Measurements from ENCODE around the gene DRD2. TPM values are rescaled to one million over a fixed set of nuclear protein-coding genes. Genes with fewer than 3 reads are reported as not detected.
A peak's percentile ranks its signal among the peaks of the same experiment; 100 is the strongest.
"Not testable (repeated sequence)": the region's sequence is repeated elsewhere in the genome, so short reads cannot be mapped to it uniquely, and the experiment has no call there.

The DRD2 gene
- total RNA-seq (1 to 10 TPM in 1 of 7 donors, under 1 TPM in 4, not detected in 2; 0.15 to 1.0 (median 0.38) TPM), polyA plus RNA-seq (under 1 TPM; 0.02 to 0.07 TPM)
- long read RNA-seq, donor 1: 0 reads
- long read RNA-seq, donor 2, partial matches to known transcripts: 0 of 1 reads
- long read RNA-seq, donor 2, other reads (novel, unspliced or antisense): 0 of 1 reads
- long read RNA-seq, donor 3: 0 reads

- intact Hi-C loops (cut with DNase I): no loop called here
- Histone ChIP-seq H3K9me3 (no peaks in the 10 kb centered on the region), H3K27ac (no peak within 1 kb of the TSS), H3K36me3 (no peaks in the 10 kb centered on the region), H3K4me1 (ENCODE audit: insufficient read depth) (no peaks in the 10 kb centered on the region), H3K27me3 (no peaks in the 10 kb centered on the region), H3K4me3 (no peak within 1 kb of the TSS)
- DNase-seq: peak in 2 of 5 donors; percentile 16 to 22
- TF ChIP-seq POLR2A (IDR thresholded peaks at IDR 0.05): no peak
- TF ChIP-seq EP300 (IDR thresholded peaks at IDR 0.05): no peak
- TF ChIP-seq, protein P1, sequence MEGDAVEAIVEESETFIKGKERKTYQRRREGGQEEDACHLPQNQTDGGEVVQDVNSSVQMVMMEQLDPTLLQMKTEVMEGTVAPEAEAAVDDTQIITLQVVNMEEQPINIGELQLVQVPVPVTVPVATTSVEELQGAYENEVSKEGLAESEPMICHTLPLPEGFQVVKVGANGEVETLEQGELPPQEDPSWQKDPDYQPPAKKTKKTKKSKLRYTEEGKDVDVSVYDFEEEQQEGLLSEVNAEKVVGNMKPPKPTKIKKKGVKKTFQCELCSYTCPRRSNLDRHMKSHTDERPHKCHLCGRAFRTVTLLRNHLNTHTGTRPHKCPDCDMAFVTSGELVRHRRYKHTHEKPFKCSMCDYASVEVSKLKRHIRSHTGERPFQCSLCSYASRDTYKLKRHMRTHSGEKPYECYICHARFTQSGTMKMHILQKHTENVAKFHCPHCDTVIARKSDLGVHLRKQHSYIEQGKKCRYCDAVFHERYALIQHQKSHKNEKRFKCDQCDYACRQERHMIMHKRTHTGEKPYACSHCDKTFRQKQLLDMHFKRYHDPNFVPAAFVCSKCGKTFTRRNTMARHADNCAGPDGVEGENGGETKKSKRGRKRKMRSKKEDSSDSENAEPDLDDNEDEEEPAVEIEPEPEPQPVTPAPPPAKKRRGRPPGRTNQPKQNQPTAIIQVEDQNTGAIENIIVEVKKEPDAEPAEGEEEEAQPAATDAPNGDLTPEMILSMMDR (IDR thresholded peaks at IDR 0.05): no peak
- 0 to 1% (median 0%) methylated on average over 16 to 60 of the region's 65 CpGs for WGBS, 3 donors
Measured at GRCh38 chr11:113475160-113475761, at the start of gene DRD2. Gene DRD2 (minus strand): TSS chr11:113475398. CDS start chr11:113424651, 50,747 bp downstream.

GRCh38 chr11:113523906-113524305 is 48.7 kb upstream of the DRD2 start:
- H3K27ac ChIP-seq; H3K9me3 ChIP-seq; intact Hi-C loops (cut with DNase I); H3K4me3 ChIP-seq; H3K4me1 ChIP-seq (ENCODE audit: insufficient read depth); H3K36me3 ChIP-seq; DNase-seq; H3K27me3 ChIP-seq: not testable (repeated sequence)
- WGBS, 3 donors: 95 to 96% (median 96%) methylated on average over 24 of the region's 24 CpGs

- WGBS, 3 donors: 45 to 58% (median 48%) methylated on average over 3 of the region's 3 CpGs
- DNase-seq: no peak
- H3K27me3 ChIP-seq: no peaks in the 10 kb centered on the region
- no peaks in the 10 kb centered on the region for H3K36me3 ChIP-seq
- TF ChIP-seq, protein P1 (IDR thresholded peaks at IDR 0.05): no peak
- no peak for TF ChIP-seq EP300 (IDR thresholded peaks at IDR 0.05)
- TF ChIP-seq POLR2A (IDR thresholded peaks at IDR 0.05): no peak
- intact Hi-C loops (cut with DNase I): no loop called here
- no peak overlapping the region for H3K27ac ChIP-seq
- H3K9me3 ChIP-seq: no peaks in the 10 kb centered on the region
- H3K4me1 ChIP-seq (ENCODE audit: insufficient read depth): no peaks in the 10 kb centered on the region
- no peak overlapping the region for H3K4me3 ChIP-seq
Measured at GRCh38 chr11:113521737-113522517, 46.7 kb upstream of the DRD2 start.

- Histone ChIP-seq H3K4me3 (no peak overlapping the region), H3K9me3 (no peaks in the 10 kb centered on the region), H3K27me3 (no peaks in the 10 kb centered on the region), H3K27ac (no peak overlapping the region), H3K36me3 (no peaks in the 10 kb centered on the region), H3K4me1 (ENCODE audit: insufficient read depth) (no peaks in the 10 kb centered on the region)
- WGBS, 3 donors: 47 to 53% (median 48%) methylated on average over 4 of the region's 4 CpGs
- no peak for TF ChIP-seq POLR2A (IDR thresholded peaks at IDR 0.05)
- TF ChIP-seq, protein P1 (IDR thresholded peaks at IDR 0.05): no peak
- no peak for TF ChIP-seq EP300 (IDR thresholded peaks at IDR 0.05)
- intact Hi-C loops (cut with DNase I): no loop called here
- DNase-seq: no peak
Measured at GRCh38 chr11:113519989-113520613, 44.9 kb upstream of the DRD2 start.
